Endothelial cell of umbilical vein (primary cell): ENCODE data around the gene R3HDM2.

Experiments used
- EZH2 ChIP-seq: IDR thresholded peaks from 2 replicates; pipeline ENCODE4 v1.6.1; 2012; ENCODE audit warnings: borderline replicate concordance, low read depth, mild to moderate bottlenecking, moderate library complexity, low read length, inconsistent platforms; ENCODE audit not compliant: severe bottlenecking
- JUN ChIP-seq: IDR thresholded peaks from 2 replicates; pipeline ENCODE4 v1.6.1; 2011; ENCODE audit warnings: borderline replicate concordance, low read depth; ENCODE audit not compliant: insufficient read length, insufficient read depth
- POLR2A ChIP-seq: IDR thresholded peaks from 2 replicates; pipeline ENCODE4 v1.6.1; 2012; ENCODE audit warnings: low read depth, mild to moderate bottlenecking, control low read depth, low read length
- POLR2AphosphoS5 ChIP-seq: IDR thresholded peaks from 2 replicates; pipeline ENCODE4 v1.6.1; 2012; ENCODE audit warnings: low read depth, mild to moderate bottlenecking, control low read depth, low read length, moderate library complexity; ENCODE audit not compliant: insufficient read depth
- TF ChIP-seq, protein P1 (sequence below), 2 donors: IDR thresholded peaks; 1 replicate in 1 of 2; 2 replicates in 1 of 2; pipeline ENCODE4 v1.5.1; 2011; ENCODE audit warnings: low read length in 2 of 2, mild to moderate bottlenecking in 2 of 2, moderate library complexity in 2 of 2, control low read depth in 1 of 2, inconsistent platforms in 1 of 2, low read depth in 1 of 2; ENCODE audit not compliant: insufficient read depth in 1 of 2; ENCODE audit errors: extremely low read depth in 1 of 2
- TF ChIP-seq, protein P2 (sequence below): IDR thresholded peaks from 2 replicates; pipeline ENCODE4 v1.6.1; 2011; ENCODE audit not compliant: insufficient read depth, insufficient read length

DNA sequence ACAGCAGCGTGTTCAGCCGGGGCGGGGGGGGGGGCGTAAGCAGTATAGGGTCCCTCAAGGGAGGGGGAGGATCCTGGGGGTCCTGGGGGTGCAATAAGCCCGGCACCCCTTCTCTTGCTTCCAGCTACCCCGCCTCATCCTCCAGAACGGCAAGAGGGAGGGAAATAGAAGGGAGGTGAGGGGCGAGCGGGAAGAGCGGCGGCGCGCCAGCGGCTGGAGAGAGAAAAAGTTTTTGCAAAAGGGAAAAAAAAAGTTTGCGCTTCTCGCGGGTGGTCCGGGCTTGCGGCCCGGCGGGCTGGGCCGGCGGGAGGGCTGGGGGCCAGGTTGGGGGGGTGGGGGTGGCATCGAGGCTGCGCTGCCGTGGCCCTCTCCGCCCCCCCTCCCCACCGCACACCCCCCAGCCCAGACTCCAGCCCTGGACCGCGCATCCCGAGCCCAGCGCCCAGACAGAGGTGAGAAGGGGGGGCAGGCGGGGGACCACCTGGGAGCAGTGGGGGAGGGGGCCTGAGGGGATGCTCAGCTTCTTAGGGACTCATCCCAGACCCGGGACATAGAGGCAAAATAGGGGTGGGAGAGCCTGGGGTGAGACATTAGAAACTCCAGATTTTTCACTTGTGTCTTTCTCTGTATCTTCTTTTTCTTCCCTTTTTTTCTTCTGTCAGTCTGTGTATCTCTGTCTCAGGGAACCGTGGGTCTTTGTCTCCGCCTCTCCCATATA, 29.1 kb upstream of the R3HDM2 start, which contains the start of gene GLI1:
- TF ChIP-seq EZH2 = peak; percentile 10
- TF ChIP-seq, protein P1, sequence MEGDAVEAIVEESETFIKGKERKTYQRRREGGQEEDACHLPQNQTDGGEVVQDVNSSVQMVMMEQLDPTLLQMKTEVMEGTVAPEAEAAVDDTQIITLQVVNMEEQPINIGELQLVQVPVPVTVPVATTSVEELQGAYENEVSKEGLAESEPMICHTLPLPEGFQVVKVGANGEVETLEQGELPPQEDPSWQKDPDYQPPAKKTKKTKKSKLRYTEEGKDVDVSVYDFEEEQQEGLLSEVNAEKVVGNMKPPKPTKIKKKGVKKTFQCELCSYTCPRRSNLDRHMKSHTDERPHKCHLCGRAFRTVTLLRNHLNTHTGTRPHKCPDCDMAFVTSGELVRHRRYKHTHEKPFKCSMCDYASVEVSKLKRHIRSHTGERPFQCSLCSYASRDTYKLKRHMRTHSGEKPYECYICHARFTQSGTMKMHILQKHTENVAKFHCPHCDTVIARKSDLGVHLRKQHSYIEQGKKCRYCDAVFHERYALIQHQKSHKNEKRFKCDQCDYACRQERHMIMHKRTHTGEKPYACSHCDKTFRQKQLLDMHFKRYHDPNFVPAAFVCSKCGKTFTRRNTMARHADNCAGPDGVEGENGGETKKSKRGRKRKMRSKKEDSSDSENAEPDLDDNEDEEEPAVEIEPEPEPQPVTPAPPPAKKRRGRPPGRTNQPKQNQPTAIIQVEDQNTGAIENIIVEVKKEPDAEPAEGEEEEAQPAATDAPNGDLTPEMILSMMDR (IDR thresholded peaks at IDR 0.05; ENCODE audit: extremely low read depth in 1 of 2, insufficient read depth in 1 of 2, low read depth in 1 of 2, low read length in 2 of 2) = no peak
- no peak for TF ChIP-seq JUN
- TF ChIP-seq POLR2A = no peak
- TF ChIP-seq POLR2AphosphoS5 = no peak
- TF ChIP-seq, protein P2, sequence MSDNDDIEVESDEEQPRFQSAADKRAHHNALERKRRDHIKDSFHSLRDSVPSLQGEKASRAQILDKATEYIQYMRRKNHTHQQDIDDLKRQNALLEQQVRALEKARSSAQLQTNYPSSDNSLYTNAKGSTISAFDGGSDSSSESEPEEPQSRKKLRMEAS = no peak
